ENCODE data around the gene UBXN1.

- TF ChIP-seq CTCF (IDR thresholded peaks at IDR 0.05): no peak
- TF ChIP-seq POLR2A (IDR thresholded peaks at IDR 0.05; ENCODE audit: low read length): no peak
- no peak for TF ChIP-seq BCL3 (IDR thresholded peaks at IDR 0.05)
- TF ChIP-seq HDAC2 (IDR thresholded peaks at IDR 0.05): no peak
- TF ChIP-seq KDM1A (IDR thresholded peaks at IDR 0.05; ENCODE audit: low read depth): no peak
- no peak for TF ChIP-seq MAX (IDR thresholded peaks at IDR 0.05)
- TF ChIP-seq CBX2 (IDR thresholded peaks at IDR 0.05; ENCODE audit: borderline replicate concordance, low read depth): no peak
- TF ChIP-seq FOSB (CRISPR knock-in tag; IDR thresholded peaks at IDR 0.05): no peak
- no peak for TF ChIP-seq CEBPB (IDR thresholded peaks at IDR 0.05)
- no peak for TF ChIP-seq POLR2AphosphoS2 (conservative IDR thresholded peaks at IDR 0.05; ENCODE audit: low read length)
- TF ChIP-seq FOXS1 (CRISPR knock-in tag; IDR thresholded peaks at IDR 0.05): no peak
- no peak for TF ChIP-seq RCOR1 (IDR thresholded peaks at IDR 0.05; ENCODE audit: low read depth, low read length)
- TF ChIP-seq EP300 (IDR thresholded peaks at IDR 0.05): no peak
These were observed 9.6 kb upstream of the UBXN1 start for GRCh38 chr11:62688491-62688890.

Data from A549 (cell line).